Liver (tissue), 9 donors: ENCODE measurements around the gene PLCL1. TPM values are rescaled to one million over a fixed set of nuclear protein-coding genes. Genes with fewer than 3 reads are reported as not detected.

Source experiments
- DNase-seq: peaks from one replicate; pipeline ENCODE4 v3.0.0-alpha.2; 2017; ENCODE audit warnings: low spot score
- H3K27ac ChIP-seq, 2 donors: one replicate each; pipeline ENCODE4 v1.7.0; 2013; ENCODE audit warnings: inconsistent platforms in 2 of 2, low read length in 2 of 2, control low read depth in 1 of 2, low read depth in 1 of 2, mild to moderate bottlenecking in 1 of 2
- H3K27me3 ChIP-seq, 4 donors: one replicate each; pipeline versions ENCODE4 v1.6.1 to v1.7.0; 2013; ENCODE audit warnings: low read length in 3 of 4, inconsistent platforms in 1 of 4, mild to moderate bottlenecking in 1 of 4, moderate library complexity in 1 of 4; ENCODE audit not compliant: control insufficient read depth in 4 of 4, insufficient read depth in 4 of 4
- H3K36me3 ChIP-seq, 4 donors: one replicate each; pipeline versions ENCODE4 v1.6.1 to v1.7.0; 2013; ENCODE audit warnings: low read length in 3 of 4, mild to moderate bottlenecking in 3 of 4, low read depth in 1 of 4, moderate library complexity in 1 of 4; ENCODE audit not compliant: control insufficient read depth in 4 of 4, insufficient read depth in 3 of 4
- H3K4me1 ChIP-seq, 4 donors: one replicate each; pipeline versions ENCODE4 v1.6.1 to v1.7.0; 2013; ENCODE audit warnings: low read length in 3 of 4, mild to moderate bottlenecking in 3 of 4, moderate library complexity in 1 of 4; ENCODE audit not compliant: control insufficient read depth in 4 of 4, insufficient read depth in 4 of 4
- H3K4me3 ChIP-seq, 3 donors: one replicate each; pipeline versions ENCODE4 v1.6.1 to v1.7.0; 2013; ENCODE audit warnings: low read length in 3 of 3, control low read depth in 1 of 3, low read depth in 1 of 3, mild to moderate bottlenecking in 1 of 3
- H3K9ac ChIP-seq, 2 donors: one replicate each; pipeline ENCODE4 v1.7.0; 2013; ENCODE audit warnings: low read length in 2 of 2, mild to moderate bottlenecking in 2 of 2, moderate library complexity in 2 of 2, control low read depth in 1 of 2, low read depth in 1 of 2
- H3K9me3 ChIP-seq, 4 donors: one replicate each; pipeline versions ENCODE4 v1.6.1 to v1.7.0; 2013; ENCODE audit warnings: low read length in 3 of 4; ENCODE audit not compliant: control insufficient read depth in 4 of 4
- EGR1 ChIP-seq, 2 donors: IDR thresholded peaks; 2 replicates each; pipeline ENCODE4 v1.6.1; 2016 to 2018; ENCODE audit warnings: antibody characterized with exemption in 2 of 2, low read depth in 2 of 2
- FOXA2 ChIP-seq: IDR thresholded peaks from 2 replicates; pipeline ENCODE4 v1.6.1; 2016; ENCODE audit warnings: antibody characterized with exemption
- HNF4A ChIP-seq, 2 donors: conservative IDR thresholded peaks; 2 replicates each; pipeline ENCODE4 v1.6.1; 2016; ENCODE audit warnings: antibody characterized with exemption in 2 of 2, mild to moderate bottlenecking in 2 of 2
- HNF4G ChIP-seq: IDR thresholded peaks from 2 replicates; pipeline ENCODE4 v1.6.1; 2016; ENCODE audit warnings: antibody characterized with exemption
- NR2F2 ChIP-seq: IDR thresholded peaks from 2 replicates; pipeline ENCODE4 v1.6.1; 2016; ENCODE audit warnings: antibody characterized with exemption
- RAD21 ChIP-seq, 2 donors: IDR thresholded peaks; 2 replicates each; pipeline ENCODE4 v1.6.1; 2016; ENCODE audit warnings: antibody characterized with exemption in 2 of 2, mild to moderate bottlenecking in 2 of 2
- RXRA ChIP-seq, 2 donors: IDR thresholded peaks; 2 replicates each; pipeline ENCODE4 v1.6.1; 2017 to 2018; ENCODE audit warnings: antibody characterized with exemption in 2 of 2, mild to moderate bottlenecking in 1 of 2
- SP1 ChIP-seq: IDR thresholded peaks from 2 replicates; pipeline ENCODE4 v1.6.1; 2018; ENCODE audit warnings: antibody characterized with exemption, mild to moderate bottlenecking
- WGBS: extraction: QIAGEN DNeasy Blood & Tissue Kit; methylation state at CpG from one replicate; pipeline ENCODE4 v1.1.7; 2013; 5-methylcytosine and 5-hydroxymethylcytosine counted together
- polyA plus RNA-seq, 2 donors: library from polyadenylated mRNA; stranded (reverse) in 1 of 2; unstranded in 1 of 2; fragments of 200-250 nt in 1 of 2; fragments of >200 nt in 1 of 2; fragmentation: Nextera tagmentation in 1 of 2; extraction: Ambion mirVana in 1 of 2; gene quantifications; one replicate each; pipeline versions ENCODE4 v1.2.1 to v1.2.3, GENCODE V29; 2013 to 2015
- total RNA-seq, 2 donors: library from RNA; depleted of rRNA; stranded (reverse); fragments of >200 nt; gene quantifications; one replicate each; pipeline ENCODE4 v1.2.3, GENCODE V29; 2014
- TF ChIP-seq, protein P1 (sequence below): IDR thresholded peaks from 2 replicates; pipeline ENCODE4 v1.6.1; 2016; ENCODE audit warnings: antibody characterized with exemption, mild to moderate bottlenecking
- TF ChIP-seq, protein P2 (sequence below): IDR thresholded peaks from 2 replicates; pipeline ENCODE4 v1.6.1; 2016; ENCODE audit warnings: antibody characterized with exemption
- TF ChIP-seq, protein P3 (sequence below): IDR thresholded peaks from 2 replicates; pipeline ENCODE4 v1.6.1; 2016; ENCODE audit warnings: antibody characterized with exemption
- TF ChIP-seq, protein P4 (sequence below): fragments of 150-350 bp; IDR thresholded peaks from 2 replicates; pipeline ENCODE4 v1.5.1; 2017; ENCODE audit warnings: improper control_type of control experiment, low read depth, low read length; ENCODE audit not compliant: missing input control
- donor health status: healthy.
- donor health status: healthy.
- donor health status: healthy.
- donor health status: healthy.
- donor health status: healthy.

Gene PLCL1
- total and polyA plus RNA-seq, 4 donors = 0.08 to 0.59 (median 0.31) TPM

DNA sequence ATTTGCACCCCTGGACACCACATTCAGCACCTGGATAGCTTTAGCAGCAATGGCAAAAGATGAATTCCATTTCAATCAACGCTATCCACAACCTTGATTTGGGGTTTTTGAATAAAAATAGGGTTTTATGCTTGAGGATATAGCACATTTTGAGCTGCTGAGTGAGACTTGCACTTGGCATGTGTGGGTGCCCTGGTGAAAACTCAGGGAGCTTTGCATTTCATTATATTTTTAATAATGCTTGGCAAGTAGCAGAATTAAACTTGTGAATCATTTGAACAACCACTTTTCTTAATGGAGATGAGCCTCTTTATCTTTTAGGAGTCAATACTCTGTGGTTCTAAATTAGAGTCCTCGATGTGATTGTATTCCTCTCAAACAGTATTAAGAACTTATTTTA, 252.4 kb downstream of the PLCL1 start:
- WGBS = 75% methylated on average over 2 of the region's 2 CpGs
- no peak for TF ChIP-seq NR2F2
- no peak for TF ChIP-seq RXRA (IDR thresholded peaks at IDR 0.05)
- TF ChIP-seq, protein P1, sequence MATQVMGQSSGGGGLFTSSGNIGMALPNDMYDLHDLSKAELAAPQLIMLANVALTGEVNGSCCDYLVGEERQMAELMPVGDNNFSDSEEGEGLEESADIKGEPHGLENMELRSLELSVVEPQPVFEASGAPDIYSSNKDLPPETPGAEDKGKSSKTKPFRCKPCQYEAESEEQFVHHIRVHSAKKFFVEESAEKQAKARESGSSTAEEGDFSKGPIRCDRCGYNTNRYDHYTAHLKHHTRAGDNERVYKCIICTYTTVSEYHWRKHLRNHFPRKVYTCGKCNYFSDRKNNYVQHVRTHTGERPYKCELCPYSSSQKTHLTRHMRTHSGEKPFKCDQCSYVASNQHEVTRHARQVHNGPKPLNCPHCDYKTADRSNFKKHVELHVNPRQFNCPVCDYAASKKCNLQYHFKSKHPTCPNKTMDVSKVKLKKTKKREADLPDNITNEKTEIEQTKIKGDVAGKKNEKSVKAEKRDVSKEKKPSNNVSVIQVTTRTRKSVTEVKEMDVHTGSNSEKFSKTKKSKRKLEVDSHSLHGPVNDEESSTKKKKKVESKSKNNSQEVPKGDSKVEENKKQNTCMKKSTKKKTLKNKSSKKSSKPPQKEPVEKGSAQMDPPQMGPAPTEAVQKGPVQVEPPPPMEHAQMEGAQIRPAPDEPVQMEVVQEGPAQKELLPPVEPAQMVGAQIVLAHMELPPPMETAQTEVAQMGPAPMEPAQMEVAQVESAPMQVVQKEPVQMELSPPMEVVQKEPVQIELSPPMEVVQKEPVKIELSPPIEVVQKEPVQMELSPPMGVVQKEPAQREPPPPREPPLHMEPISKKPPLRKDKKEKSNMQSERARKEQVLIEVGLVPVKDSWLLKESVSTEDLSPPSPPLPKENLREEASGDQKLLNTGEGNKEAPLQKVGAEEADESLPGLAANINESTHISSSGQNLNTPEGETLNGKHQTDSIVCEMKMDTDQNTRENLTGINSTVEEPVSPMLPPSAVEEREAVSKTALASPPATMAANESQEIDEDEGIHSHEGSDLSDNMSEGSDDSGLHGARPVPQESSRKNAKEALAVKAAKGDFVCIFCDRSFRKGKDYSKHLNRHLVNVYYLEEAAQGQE = no peak
- TF ChIP-seq SP1 = no peak
- TF ChIP-seq RAD21 (IDR thresholded peaks at IDR 0.05) = no peak
- TF ChIP-seq, protein P2, sequence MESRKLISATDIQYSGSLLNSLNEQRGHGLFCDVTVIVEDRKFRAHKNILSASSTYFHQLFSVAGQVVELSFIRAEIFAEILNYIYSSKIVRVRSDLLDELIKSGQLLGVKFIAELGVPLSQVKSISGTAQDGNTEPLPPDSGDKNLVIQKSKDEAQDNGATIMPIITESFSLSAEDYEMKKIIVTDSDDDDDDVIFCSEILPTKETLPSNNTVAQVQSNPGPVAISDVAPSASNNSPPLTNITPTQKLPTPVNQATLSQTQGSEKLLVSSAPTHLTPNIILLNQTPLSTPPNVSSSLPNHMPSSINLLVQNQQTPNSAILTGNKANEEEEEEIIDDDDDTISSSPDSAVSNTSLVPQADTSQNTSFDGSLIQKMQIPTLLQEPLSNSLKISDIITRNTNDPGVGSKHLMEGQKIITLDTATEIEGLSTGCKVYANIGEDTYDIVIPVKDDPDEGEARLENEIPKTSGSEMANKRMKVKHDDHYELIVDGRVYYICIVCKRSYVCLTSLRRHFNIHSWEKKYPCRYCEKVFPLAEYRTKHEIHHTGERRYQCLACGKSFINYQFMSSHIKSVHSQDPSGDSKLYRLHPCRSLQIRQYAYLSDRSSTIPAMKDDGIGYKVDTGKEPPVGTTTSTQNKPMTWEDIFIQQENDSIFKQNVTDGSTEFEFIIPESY = no peak
- no peak for TF ChIP-seq HNF4A (conservative IDR thresholded peaks at IDR 0.05)
- TF ChIP-seq FOXA2 = no peak
- TF ChIP-seq HNF4G = no peak

DNA sequence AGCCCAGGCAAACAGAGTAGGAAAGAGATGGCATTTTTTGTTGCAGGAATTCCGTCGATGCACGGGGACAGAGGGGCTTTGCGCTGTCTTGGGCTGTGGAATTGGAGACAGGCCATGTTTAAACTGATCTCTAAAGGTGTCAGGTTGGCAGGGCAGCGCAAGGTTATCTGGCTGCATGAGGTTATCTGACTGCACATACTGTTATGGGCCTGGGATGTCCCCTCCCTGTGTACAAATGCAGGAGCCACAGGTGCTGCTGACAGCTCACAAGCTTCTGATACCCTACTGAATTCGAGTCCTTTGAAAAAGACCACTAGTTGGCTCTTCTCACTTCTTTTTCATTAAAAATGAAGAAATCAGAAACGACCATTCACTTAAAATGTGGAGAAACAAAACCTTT, 255.4 kb downstream of the PLCL1 start:
- no peaks in the 10 kb centered on the region for H3K36me3 ChIP-seq
- 41% methylated on average over 7 of the region's 7 CpGs for WGBS
- H3K27me3 ChIP-seq = no peaks in the 10 kb centered on the region
- no peak overlapping the region for H3K27ac ChIP-seq
- peaks cover 0 to 1% (median 0%) of the 10 kb centered on the region in 4 donors for H3K9me3 ChIP-seq
- peaks cover 0 to 8% (median 3%) of the 10 kb centered on the region in 4 donors for H3K4me1 ChIP-seq
- H3K9ac ChIP-seq = no peak overlapping the region
- no peak overlapping the region for H3K4me3 ChIP-seq
- no peak for DNase-seq
- TF ChIP-seq, protein P3, sequence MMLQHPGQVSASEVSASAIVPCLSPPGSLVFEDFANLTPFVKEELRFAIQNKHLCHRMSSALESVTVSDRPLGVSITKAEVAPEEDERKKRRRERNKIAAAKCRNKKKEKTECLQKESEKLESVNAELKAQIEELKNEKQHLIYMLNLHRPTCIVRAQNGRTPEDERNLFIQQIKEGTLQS = no peak
- TF ChIP-seq, protein P2 = no peak
- no peak for TF ChIP-seq RXRA (IDR thresholded peaks at IDR 0.05)
- TF ChIP-seq EGR1 (IDR thresholded peaks at IDR 0.05; ENCODE audit: low read depth in 2 of 2) = no peak
- TF ChIP-seq, protein P4, sequence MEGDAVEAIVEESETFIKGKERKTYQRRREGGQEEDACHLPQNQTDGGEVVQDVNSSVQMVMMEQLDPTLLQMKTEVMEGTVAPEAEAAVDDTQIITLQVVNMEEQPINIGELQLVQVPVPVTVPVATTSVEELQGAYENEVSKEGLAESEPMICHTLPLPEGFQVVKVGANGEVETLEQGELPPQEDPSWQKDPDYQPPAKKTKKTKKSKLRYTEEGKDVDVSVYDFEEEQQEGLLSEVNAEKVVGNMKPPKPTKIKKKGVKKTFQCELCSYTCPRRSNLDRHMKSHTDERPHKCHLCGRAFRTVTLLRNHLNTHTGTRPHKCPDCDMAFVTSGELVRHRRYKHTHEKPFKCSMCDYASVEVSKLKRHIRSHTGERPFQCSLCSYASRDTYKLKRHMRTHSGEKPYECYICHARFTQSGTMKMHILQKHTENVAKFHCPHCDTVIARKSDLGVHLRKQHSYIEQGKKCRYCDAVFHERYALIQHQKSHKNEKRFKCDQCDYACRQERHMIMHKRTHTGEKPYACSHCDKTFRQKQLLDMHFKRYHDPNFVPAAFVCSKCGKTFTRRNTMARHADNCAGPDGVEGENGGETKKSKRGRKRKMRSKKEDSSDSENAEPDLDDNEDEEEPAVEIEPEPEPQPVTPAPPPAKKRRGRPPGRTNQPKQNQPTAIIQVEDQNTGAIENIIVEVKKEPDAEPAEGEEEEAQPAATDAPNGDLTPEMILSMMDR = no peak

More for the DNA sequence above, 252.4 kb downstream of the PLCL1 start:
- Histone ChIP-seq H3K9ac (no peak overlapping the region), H3K27ac (no peak overlapping the region), H3K27me3 (no peaks in the 10 kb centered on the region), H3K4me3 (no peak overlapping the region), H3K36me3 (no peaks in the 10 kb centered on the region), H3K4me1 (no peaks in the 10 kb centered on the region), H3K9me3 (peaks cover 0 to 1% (median 0%) of the 10 kb centered on the region in 4 donors)
- no peak for DNase-seq
